ENCODE data around the gene PSMB4. TPM values are rescaled to one million over a fixed set of nuclear protein-coding genes. Genes with fewer than 3 reads are reported as not detected.
A peak's percentile ranks its signal among the peaks of the same experiment; 100 is the strongest.
"Not testable (repeated sequence)": the region's sequence is repeated elsewhere in the genome, so short reads cannot be mapped to it uniquely, and the experiment has no call there.

PSMB4 gene
- total RNA-seq: 100 to 1,000 TPM; 179 to 273 TPM

DNA sequence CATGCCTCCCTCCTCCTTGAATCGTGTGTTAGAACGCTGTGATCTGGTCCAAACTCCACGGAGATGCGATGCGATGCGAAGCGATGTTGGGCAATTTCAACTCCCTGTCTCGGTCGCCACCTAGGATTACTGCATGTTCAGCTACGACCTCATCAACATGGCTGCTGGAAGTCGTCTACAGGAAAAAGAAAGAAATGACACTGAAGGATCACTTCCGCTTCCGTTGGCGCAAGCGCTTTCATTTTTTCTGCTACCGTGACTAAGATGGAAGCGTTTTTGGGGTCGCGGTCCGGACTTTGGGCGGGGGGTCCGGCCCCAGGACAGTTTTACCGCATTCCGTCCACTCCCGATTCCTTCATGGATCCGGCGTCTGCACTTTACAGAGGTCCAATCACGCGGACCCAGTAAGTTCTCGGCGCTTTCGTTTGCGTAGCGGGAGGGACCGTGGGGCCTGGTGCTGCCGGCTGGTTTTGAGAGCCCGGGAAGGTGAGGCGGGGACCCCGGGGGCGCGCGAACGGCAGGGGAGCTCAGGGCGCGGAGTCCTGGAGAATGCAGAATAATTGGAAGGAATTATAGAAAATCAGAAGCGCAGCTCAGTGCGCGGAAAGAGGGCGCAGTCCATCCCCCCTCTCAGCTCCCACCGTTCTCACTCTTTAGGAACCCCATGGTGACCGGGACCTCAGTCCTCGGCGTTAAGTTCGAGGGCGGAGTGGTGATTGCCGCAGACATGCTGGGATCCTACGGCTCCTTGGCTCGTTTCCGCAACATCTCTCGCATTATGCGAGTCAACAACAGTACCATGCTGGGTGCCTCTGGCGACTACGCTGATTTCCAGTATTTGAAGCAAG, at the start of gene PSMB4:
Gene PSMB4, plus strand, starts transcription at position 250 of the 848 bp plus-strand sequence. Its CDS starts 15 bp downstream, at position 265.
- Histone ChIP-seq H3K9me3 (no peaks in the 10 kb centered on the region), H3K27me3 (no peaks in the 10 kb centered on the region), H3K4me1 (peaks cover 3% of the 10 kb centered on the region), H3K9ac (ENCODE audit: low read depth in 2 of 2, low read length in 2 of 2) (peak within 1 kb of the TSS; percentile 85 to 96), H3K27ac (peak within 1 kb of the TSS; percentile 61), H3K4me3 (peak within 1 kb of the TSS; percentile 69), H3K36me3 (no peaks in the 10 kb centered on the region)
- intact Hi-C loops (cut with DNase I): loop anchor here (5.0 kb wide), 2 partner anchors 57 to 97 kb away; no protein-coding TSS in a partner anchor
- TF ChIP-seq, protein P1, sequence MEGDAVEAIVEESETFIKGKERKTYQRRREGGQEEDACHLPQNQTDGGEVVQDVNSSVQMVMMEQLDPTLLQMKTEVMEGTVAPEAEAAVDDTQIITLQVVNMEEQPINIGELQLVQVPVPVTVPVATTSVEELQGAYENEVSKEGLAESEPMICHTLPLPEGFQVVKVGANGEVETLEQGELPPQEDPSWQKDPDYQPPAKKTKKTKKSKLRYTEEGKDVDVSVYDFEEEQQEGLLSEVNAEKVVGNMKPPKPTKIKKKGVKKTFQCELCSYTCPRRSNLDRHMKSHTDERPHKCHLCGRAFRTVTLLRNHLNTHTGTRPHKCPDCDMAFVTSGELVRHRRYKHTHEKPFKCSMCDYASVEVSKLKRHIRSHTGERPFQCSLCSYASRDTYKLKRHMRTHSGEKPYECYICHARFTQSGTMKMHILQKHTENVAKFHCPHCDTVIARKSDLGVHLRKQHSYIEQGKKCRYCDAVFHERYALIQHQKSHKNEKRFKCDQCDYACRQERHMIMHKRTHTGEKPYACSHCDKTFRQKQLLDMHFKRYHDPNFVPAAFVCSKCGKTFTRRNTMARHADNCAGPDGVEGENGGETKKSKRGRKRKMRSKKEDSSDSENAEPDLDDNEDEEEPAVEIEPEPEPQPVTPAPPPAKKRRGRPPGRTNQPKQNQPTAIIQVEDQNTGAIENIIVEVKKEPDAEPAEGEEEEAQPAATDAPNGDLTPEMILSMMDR (IDR thresholded peaks at IDR 0.05): peak; percentile 14
- peak; percentile 91 for DNase-seq

DNA sequence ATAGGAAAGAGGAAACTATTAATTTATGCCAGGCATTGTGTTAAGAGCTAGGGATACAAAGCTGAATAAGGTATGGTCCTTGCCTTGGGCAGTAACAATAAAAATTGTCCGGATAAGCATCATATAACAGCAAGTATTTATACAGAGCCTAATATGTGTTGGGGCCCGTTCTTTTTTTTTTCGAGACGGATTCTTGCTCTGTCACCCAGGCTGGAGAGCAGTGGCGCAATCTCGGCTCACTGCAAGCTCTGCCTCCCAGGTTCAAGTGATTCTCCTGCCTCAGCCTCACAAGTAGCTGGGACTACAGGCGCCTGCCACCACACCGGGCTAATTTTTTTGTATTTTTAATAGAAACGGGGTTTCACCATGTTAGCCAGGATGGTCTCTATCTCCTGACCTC, 49.0 kb upstream of the PSMB4 start:
- H3K4me3 ChIP-seq; H3K4me1 ChIP-seq; H3K36me3 ChIP-seq; intact Hi-C loops (cut with DNase I); DNase-seq; H3K27ac ChIP-seq; H3K9me3 ChIP-seq; H3K27me3 ChIP-seq; H3K9ac ChIP-seq (ENCODE audit: low read depth in 2 of 2, low read length in 2 of 2): not testable (repeated sequence)

DNA sequence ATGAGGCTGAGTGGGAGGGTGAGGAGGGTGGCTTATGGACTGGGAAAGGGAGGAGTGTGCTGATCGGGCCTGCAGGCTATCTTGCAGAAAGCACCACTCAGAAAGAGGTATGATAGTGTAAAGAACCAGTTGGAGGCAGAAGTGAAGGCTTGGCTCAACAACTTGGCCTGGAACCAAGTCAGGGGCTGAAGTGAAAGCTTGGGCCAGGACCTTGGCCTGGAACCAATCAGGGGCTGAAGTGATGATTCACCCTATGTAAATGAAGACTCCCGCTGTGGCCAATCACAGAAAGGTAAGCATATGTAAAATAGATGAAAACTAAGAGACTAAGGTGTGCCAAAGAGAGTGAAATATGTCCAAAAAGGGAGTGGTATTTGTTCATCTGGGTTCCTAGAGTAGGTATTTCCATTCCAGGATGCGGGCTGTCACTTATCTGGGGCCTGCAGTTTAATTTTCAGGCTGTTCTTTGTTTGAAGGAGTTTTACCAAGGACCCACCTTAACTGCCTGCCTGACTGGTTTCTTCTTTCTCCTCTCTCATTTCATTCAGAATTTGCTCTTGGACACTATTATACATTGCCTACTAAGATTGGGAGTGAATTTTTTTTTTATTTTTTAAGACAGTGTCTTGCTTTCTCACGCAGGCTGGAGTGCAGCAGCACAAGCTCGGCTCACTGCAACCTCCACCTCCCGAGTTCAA, 47.2 kb upstream of the PSMB4 start:
- no peak overlapping the region for H3K27ac ChIP-seq
- intact Hi-C loops (cut with DNase I): no loop called here
- no peaks in the 10 kb centered on the region for H3K4me1 ChIP-seq
- TF ChIP-seq, protein P1 (IDR thresholded peaks at IDR 0.05): no peak
- no peak overlapping the region for H3K4me3 ChIP-seq
- H3K9me3 ChIP-seq: no peaks in the 10 kb centered on the region
- H3K9ac ChIP-seq (ENCODE audit: low read depth in 2 of 2, low read length in 2 of 2): no peak overlapping the region
- no peaks in the 10 kb centered on the region for H3K36me3 ChIP-seq
- no peak for DNase-seq
- H3K27me3 ChIP-seq: no peaks in the 10 kb centered on the region

DNA sequence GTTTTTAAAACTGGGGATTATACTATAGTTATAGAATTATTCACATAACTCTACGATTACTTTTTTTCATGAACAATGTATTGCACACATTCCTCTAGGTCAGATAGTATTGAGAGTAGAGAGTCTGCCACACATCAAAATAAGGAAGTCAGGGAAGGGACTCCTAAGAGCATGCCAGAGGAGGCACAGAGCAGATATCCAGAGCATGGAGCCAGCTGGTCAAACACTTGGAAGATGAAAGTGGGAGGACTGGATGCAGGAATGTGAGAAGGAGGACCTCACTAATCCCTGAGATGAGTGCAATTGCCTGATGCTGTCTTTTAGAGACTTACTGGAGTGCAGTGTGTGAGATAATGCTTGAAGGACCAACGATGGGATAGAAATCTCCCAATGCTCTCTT, 42.7 kb upstream of the PSMB4 start:
- Histone ChIP-seq H3K4me1 (no peaks in the 10 kb centered on the region), H3K27me3 (no peaks in the 10 kb centered on the region), H3K9ac (ENCODE audit: low read depth in 2 of 2, low read length in 2 of 2) (no peak overlapping the region), H3K36me3 (no peaks in the 10 kb centered on the region), H3K27ac (no peak overlapping the region), H3K9me3 (no peaks in the 10 kb centered on the region), H3K4me3 (no peak overlapping the region)
- TF ChIP-seq, protein P1 (IDR thresholded peaks at IDR 0.05): no peak
- no peak for DNase-seq
- intact Hi-C loops (cut with DNase I): no loop called here

DNA sequence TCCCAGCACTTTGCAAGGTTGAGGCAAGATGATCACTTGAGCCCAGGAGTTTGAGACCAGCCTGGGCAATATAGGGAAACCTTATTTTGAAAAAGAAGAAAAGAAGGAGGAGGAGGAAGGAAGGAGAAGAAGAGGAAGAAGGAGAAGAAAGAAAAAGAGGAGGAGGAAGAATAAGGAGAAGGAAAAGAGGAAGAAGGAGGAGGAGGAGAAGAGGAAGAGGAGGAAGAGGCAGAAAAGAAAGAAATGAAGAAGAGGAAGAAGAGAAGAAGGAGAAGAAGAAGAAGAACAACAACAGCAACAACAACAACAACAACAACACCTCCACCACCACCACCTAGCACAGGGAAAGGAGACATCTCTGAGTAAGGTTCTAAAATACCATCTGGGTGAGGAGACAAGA, 37.5 kb upstream of the PSMB4 start:
- Histone ChIP-seq H3K9me3 (no peaks in the 10 kb centered on the region), H3K27me3 (no peaks in the 10 kb centered on the region), H3K9ac (ENCODE audit: low read depth in 2 of 2, low read length in 2 of 2) (no peak overlapping the region), H3K36me3 (peaks cover 7% of the 10 kb centered on the region), H3K4me3 (no peak overlapping the region), H3K27ac (no peak overlapping the region), H3K4me1 (no peaks in the 10 kb centered on the region)
- no peak for DNase-seq
- intact Hi-C loops (cut with DNase I): no loop called here
- TF ChIP-seq, protein P1 (IDR thresholded peaks at IDR 0.05): no peak
